Right lobe of liver (tissue), 4 donors: ENCODE measurements around the gene CAMTA1.

Experiments
- POLR2A ChIP-seq: fragments of 450-650 bp; IDR thresholded peaks from one replicate; pipeline ENCODE4 v1.6.1; 2017; ENCODE audit warnings: antibody characterized with exemption, mild to moderate bottlenecking
- TF ChIP-seq, protein P1 (sequence below), 4 donors: fragments of 200-600 bp in 3 of 4; fragments of 450-650 bp in 1 of 4; IDR thresholded peaks; one replicate each; pipeline versions ENCODE4 v1.5.1 to v1.8.0; 2016 to 2022; ENCODE audit warnings: antibody characterized with exemption in 4 of 4, mild to moderate bottlenecking in 2 of 4
- donor health status: DM: no; HTN: no; CAD: no.
- donor health status: DM: no; HTN: no; CAD: no.
- donor health status: DM: no; HTN: yes; CAD: no.

DNA sequence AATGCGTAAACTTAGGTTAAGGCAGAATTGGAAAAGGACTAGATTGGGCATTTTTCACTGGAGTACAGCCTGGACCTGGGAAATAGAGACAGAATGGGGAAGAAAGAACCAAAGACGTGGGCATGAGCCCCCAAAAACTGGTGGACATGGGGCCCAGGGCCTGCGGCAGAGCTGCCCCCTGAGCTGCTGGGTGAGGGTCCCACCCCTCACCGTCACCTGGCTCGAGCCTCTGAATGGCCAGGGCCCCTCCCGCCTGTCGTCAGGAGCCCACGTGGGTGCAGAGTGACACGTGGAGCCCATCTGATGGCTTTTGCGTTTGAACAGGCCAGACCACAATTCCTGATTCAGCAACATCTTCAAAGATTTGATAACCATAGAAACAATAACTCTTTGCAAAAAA, 624.9 kb downstream of the CAMTA1 start:
- TF ChIP-seq, protein P1, sequence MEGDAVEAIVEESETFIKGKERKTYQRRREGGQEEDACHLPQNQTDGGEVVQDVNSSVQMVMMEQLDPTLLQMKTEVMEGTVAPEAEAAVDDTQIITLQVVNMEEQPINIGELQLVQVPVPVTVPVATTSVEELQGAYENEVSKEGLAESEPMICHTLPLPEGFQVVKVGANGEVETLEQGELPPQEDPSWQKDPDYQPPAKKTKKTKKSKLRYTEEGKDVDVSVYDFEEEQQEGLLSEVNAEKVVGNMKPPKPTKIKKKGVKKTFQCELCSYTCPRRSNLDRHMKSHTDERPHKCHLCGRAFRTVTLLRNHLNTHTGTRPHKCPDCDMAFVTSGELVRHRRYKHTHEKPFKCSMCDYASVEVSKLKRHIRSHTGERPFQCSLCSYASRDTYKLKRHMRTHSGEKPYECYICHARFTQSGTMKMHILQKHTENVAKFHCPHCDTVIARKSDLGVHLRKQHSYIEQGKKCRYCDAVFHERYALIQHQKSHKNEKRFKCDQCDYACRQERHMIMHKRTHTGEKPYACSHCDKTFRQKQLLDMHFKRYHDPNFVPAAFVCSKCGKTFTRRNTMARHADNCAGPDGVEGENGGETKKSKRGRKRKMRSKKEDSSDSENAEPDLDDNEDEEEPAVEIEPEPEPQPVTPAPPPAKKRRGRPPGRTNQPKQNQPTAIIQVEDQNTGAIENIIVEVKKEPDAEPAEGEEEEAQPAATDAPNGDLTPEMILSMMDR (IDR thresholded peaks at IDR 0.05) = no peak
- no peak for TF ChIP-seq POLR2A
